OCI-LY7 (cell line): ENCODE measurements around the gene AGAP3.

Experiments used
- EZH2phosphoT487 ChIP-seq: fragments of 200-600 bp; sonication (generic); IDR thresholded peaks from 2 replicates; pipeline ENCODE4 v1.6.1; 2018; ENCODE audit warnings: low read depth, borderline replicate concordance, mild to moderate bottlenecking, mixed run types, antibody characterized with exemption, low read length, moderate library complexity, mixed read lengths
- TF ChIP-seq, protein P1 (sequence below): fragments of 200-600 bp; sonication (generic); conservative IDR thresholded peaks from 2 replicates; pipeline ENCODE4 v1.5.1; 2014; ENCODE audit warnings: mild to moderate bottlenecking, antibody characterized with exemption, low read length, moderate library complexity, mixed read lengths

GRCh38 chr7:151135525-151135845, 49.2 kb downstream of the AGAP3 start:
- TF ChIP-seq, protein P1, sequence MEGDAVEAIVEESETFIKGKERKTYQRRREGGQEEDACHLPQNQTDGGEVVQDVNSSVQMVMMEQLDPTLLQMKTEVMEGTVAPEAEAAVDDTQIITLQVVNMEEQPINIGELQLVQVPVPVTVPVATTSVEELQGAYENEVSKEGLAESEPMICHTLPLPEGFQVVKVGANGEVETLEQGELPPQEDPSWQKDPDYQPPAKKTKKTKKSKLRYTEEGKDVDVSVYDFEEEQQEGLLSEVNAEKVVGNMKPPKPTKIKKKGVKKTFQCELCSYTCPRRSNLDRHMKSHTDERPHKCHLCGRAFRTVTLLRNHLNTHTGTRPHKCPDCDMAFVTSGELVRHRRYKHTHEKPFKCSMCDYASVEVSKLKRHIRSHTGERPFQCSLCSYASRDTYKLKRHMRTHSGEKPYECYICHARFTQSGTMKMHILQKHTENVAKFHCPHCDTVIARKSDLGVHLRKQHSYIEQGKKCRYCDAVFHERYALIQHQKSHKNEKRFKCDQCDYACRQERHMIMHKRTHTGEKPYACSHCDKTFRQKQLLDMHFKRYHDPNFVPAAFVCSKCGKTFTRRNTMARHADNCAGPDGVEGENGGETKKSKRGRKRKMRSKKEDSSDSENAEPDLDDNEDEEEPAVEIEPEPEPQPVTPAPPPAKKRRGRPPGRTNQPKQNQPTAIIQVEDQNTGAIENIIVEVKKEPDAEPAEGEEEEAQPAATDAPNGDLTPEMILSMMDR = no peak
- TF ChIP-seq EZH2phosphoT487 = no peak
